H1 (cell line): ENCODE results near the gene FOXO1. TPM values are rescaled to one million over a fixed set of nuclear protein-coding genes. Genes with fewer than 3 reads are reported as not detected.

ENCODE experiments used
- CTCF ChIA-PET: fragments of 300-600 bp; sonication (Branson Sonifier 250); formaldehyde crosslinking; loops from one replicate; lab custom pipeline; 2021; ENCODE audit not compliant: partially characterized antibody; lab: Charles Lee
- POLR2A ChIA-PET: fragments of 300-600 bp; sonication (Branson Sonifier 250); formaldehyde crosslinking; loops from one replicate; lab custom pipeline; 2021; ENCODE audit warnings: inconsistent platforms; ENCODE audit not compliant: partially characterized antibody; lab: Charles Lee
- DNase-seq, 2 experiments: peaks; one replicate each; pipeline versions ENCODE4 v3.0.0 to v3.0.0-alpha.2; 2010 to 2022; ENCODE audit warnings: low spot score in 2 of 2, low read depth in 1 of 2, mixed read lengths in 1 of 2
- FAIRE-seq: peaks from 2 replicates; lab custom pipeline; 2011; peaks lifted over from hg19 to GRCh38; lab: Jason Lieb, UNC
- H2AFZ ChIP-seq: 2 replicates; pipeline ENCODE4 v1.8.1; 2012; ENCODE audit warnings: low read length, inconsistent platforms
- H2AK5ac ChIP-seq: 2 replicates; pipeline ENCODE4 v1.6.1; 2013; ENCODE audit warnings: low read depth, low read length
- H2BK120ac ChIP-seq: replicated peaks from 2 replicates; pipeline ENCODE3; 2013; ENCODE audit warnings: low read depth, low read length, inconsistent platforms
- H2BK12ac ChIP-seq: 2 replicates; pipeline ENCODE4 v1.6.1; 2013; ENCODE audit warnings: low read depth, low read length
- H2BK15ac ChIP-seq: 2 replicates; pipeline ENCODE4 v1.6.1; 2013; ENCODE audit warnings: low read length
- H2BK20ac ChIP-seq: 2 replicates; pipeline ENCODE4 v1.6.1; 2013; ENCODE audit warnings: low read length
- H2BK5ac ChIP-seq: 2 replicates; pipeline ENCODE4 v1.6.1; 2013; ENCODE audit warnings: low read depth, low read length
- H3K14ac ChIP-seq: 2 replicates; pipeline ENCODE4 v1.6.1; 2013; ENCODE audit warnings: inconsistent platforms; ENCODE audit not compliant: insufficient read length
- H3K18ac ChIP-seq: 2 replicates; pipeline ENCODE4 v1.6.1; 2013; ENCODE audit warnings: low read length; ENCODE audit errors: extremely low read depth
- H3K23ac ChIP-seq: 2 replicates; pipeline ENCODE4 v1.6.1; 2013; ENCODE audit warnings: inconsistent platforms; ENCODE audit not compliant: insufficient read length
- H3K23me2 ChIP-seq: 2 replicates; pipeline ENCODE4 v1.6.1; 2013; ENCODE audit warnings: low read depth, low read length
- H3K27ac ChIP-seq: 2 replicates; pipeline ENCODE4 v1.6.1; 2011; ENCODE audit warnings: low read depth, low read length, inconsistent platforms
- H3K27me3 ChIP-seq, 4 experiments: replicated peaks in 1 of 4; 1 replicate in 1 of 4; 2 replicates in 3 of 4; pipeline versions ENCODE4 v1.6.1 to v1.8.1; 2011 to 2013; ENCODE audit warnings: low read length in 3 of 4, mild to moderate bottlenecking in 3 of 4, inconsistent platforms in 2 of 4, mixed read lengths in 2 of 4, moderate library complexity in 1 of 4; ENCODE audit not compliant: control insufficient read depth in 3 of 4, insufficient read depth in 3 of 4; ENCODE audit errors: extremely low read depth in 1 of 4
- H3K36me3 ChIP-seq, 4 experiments: 2 replicates each; pipeline versions ENCODE4 v1.6.1 to v1.8.1; 2011 to 2013; ENCODE audit warnings: mild to moderate bottlenecking in 4 of 4, low read length in 3 of 4, moderate library complexity in 2 of 4, control low read depth in 1 of 4, inconsistent platforms in 1 of 4; ENCODE audit not compliant: insufficient read depth in 4 of 4, control insufficient read depth in 2 of 4
- H3K4ac ChIP-seq: replicated peaks from 2 replicates; pipeline ENCODE3; 2013; ENCODE audit warnings: low read length, low read depth, mixed read lengths, inconsistent platforms; ENCODE audit not compliant: insufficient read length
- H3K4me1 ChIP-seq, 4 experiments: replicated peaks in 1 of 4; 1 replicate in 1 of 4; 2 replicates in 3 of 4; pipeline versions ENCODE4 v1.6.1 to v1.8.1; 2011 to 2013; ENCODE audit warnings: low read length in 3 of 4, inconsistent platforms in 2 of 4, mixed read lengths in 1 of 4; ENCODE audit not compliant: insufficient read depth in 4 of 4, control insufficient read depth in 3 of 4
- H3K4me2 ChIP-seq, 2 experiments: 2 replicates each; pipeline versions ENCODE4 v1.6.1 to v1.8.1; 2011 to 2013; ENCODE audit warnings: low read depth in 2 of 2, low read length in 2 of 2, control low read depth in 1 of 2, inconsistent platforms in 1 of 2, mild to moderate bottlenecking in 1 of 2; ENCODE audit not compliant: insufficient read depth in 1 of 2
- H3K4me3 ChIP-seq, 4 experiments: fragments of 200-600, 300-600 bp in 1 of 4; sonication (generic), shearing (Covaris generic), sonication (Bioruptor Twin) in 1 of 4; 2 replicates each; pipeline versions ENCODE4 v1.5.1 to v1.8.1; 2011 to 2016; ENCODE audit warnings: low read length in 4 of 4, low read depth in 3 of 4, control low read depth in 2 of 4, inconsistent platforms in 2 of 4, mild to moderate bottlenecking in 2 of 4, mixed read lengths in 1 of 4, moderate library complexity in 1 of 4; ENCODE audit not compliant: insufficient read depth in 2 of 4; ENCODE audit errors: extremely low read depth in 1 of 4
- H3K56ac ChIP-seq: replicated peaks from 2 replicates; pipeline ENCODE3; 2013; ENCODE audit warnings: low read depth, mild to moderate bottlenecking, mixed read lengths, low read length, inconsistent platforms; ENCODE audit not compliant: insufficient read length
- H3K79me1 ChIP-seq: 2 replicates; pipeline ENCODE4 v1.6.1; 2013; ENCODE audit warnings: low read depth, low read length, control low read depth
- H3K79me2 ChIP-seq, 2 experiments: 2 replicates each; pipeline versions ENCODE4 v1.6.1 to v1.8.1; 2012 to 2013; ENCODE audit warnings: low read length in 2 of 2, mild to moderate bottlenecking in 2 of 2, inconsistent platforms in 1 of 2; ENCODE audit not compliant: insufficient read depth in 2 of 2, control insufficient read depth in 1 of 2
- H3K9ac ChIP-seq, 4 experiments: replicated peaks in 1 of 4; 1 replicate in 1 of 4; 2 replicates in 3 of 4; pipeline versions ENCODE4 v1.6.1 to v1.8.1; 2011 to 2013; ENCODE audit warnings: low read depth in 3 of 4, low read length in 3 of 4, control low read depth in 2 of 4, mild to moderate bottlenecking in 2 of 4, moderate library complexity in 2 of 4, inconsistent platforms in 1 of 4; ENCODE audit errors: extremely low read depth in 1 of 4
- H3K9me3 ChIP-seq, 2 experiments: 2 replicates each; pipeline versions ENCODE4 v1.6.1 to v1.8.1; 2012 to 2013; ENCODE audit warnings: mild to moderate bottlenecking in 2 of 2, moderate library complexity in 2 of 2, control low read depth in 1 of 2, inconsistent platforms in 1 of 2, low read depth in 1 of 2, low read length in 1 of 2, mixed read lengths in 1 of 2; ENCODE audit not compliant: insufficient read depth in 2 of 2
- H4K20me1 ChIP-seq, 2 experiments: replicated peaks in 1 of 2; 2 replicates each; pipeline versions ENCODE3 to v1.8.1; 2011 to 2013; ENCODE audit warnings: inconsistent platforms in 2 of 2, low read length in 2 of 2, mild to moderate bottlenecking in 1 of 2; ENCODE audit not compliant: insufficient read depth in 2 of 2, control insufficient read depth in 1 of 2
- H4K5ac ChIP-seq: 2 replicates; pipeline ENCODE4 v1.6.1; 2013; ENCODE audit warnings: low read length, low read depth, mixed read lengths, inconsistent platforms; ENCODE audit not compliant: insufficient read length
- H4K8ac ChIP-seq: 2 replicates; pipeline ENCODE4 v1.8.0; 2013; ENCODE audit warnings: mild to moderate bottlenecking, moderate library complexity, low read length, inconsistent platforms; ENCODE audit not compliant: insufficient read depth; ENCODE audit errors: extremely low read depth
- H4K91ac ChIP-seq: replicated peaks from 2 replicates; pipeline ENCODE3; 2013; ENCODE audit warnings: low read length, mixed read lengths, inconsistent platforms; ENCODE audit not compliant: insufficient read length
- ASH2L ChIP-seq: fragments of 200-600, 300-600 bp; sonication (generic); IDR thresholded peaks from one replicate; pipeline ENCODE4 v1.7.1; 2017; ENCODE audit warnings: low read length
- CBX8 ChIP-seq: fragments of 300-800, 300-1000 bp; sonication (generic); IDR thresholded peaks from 2 replicates; pipeline ENCODE4 v1.7.1; 2016; ENCODE audit warnings: low read depth, low read length, borderline replicate concordance
- EGR1 ChIP-seq: IDR thresholded peaks from 2 replicates; pipeline ENCODE4 v1.6.1; 2011; ENCODE audit warnings: low read depth, low read length, borderline replicate concordance
- HDAC6 ChIP-seq: IDR thresholded peaks from one replicate; pipeline ENCODE4 v1.7.1; 2012; ENCODE audit warnings: low read depth, mild to moderate bottlenecking, inconsistent platforms, low read length, moderate library complexity
- JUN ChIP-seq: IDR thresholded peaks from 2 replicates; pipeline ENCODE4 v1.6.1; 2011; ENCODE audit warnings: low read depth, mild to moderate bottlenecking, improper control_type of control experiment, low read length
- KDM4A ChIP-seq: IDR thresholded peaks from one replicate; pipeline ENCODE4 v1.7.1; 2012; ENCODE audit warnings: low read depth, mild to moderate bottlenecking, moderate library complexity, low read length, inconsistent platforms; ENCODE audit not compliant: severe bottlenecking
- MAFK ChIP-seq: IDR thresholded peaks from 2 replicates; pipeline ENCODE4 v1.6.1; 2012; ENCODE audit warnings: low read depth, mild to moderate bottlenecking, improper control_type of control experiment, low read length
- MAX ChIP-seq: IDR thresholded peaks from 2 replicates; pipeline ENCODE4 v1.6.1; 2012; ENCODE audit warnings: inconsistent platforms
- POU5F1 ChIP-seq: IDR thresholded peaks from 2 replicates; pipeline ENCODE4 v1.6.1; 2011; ENCODE audit warnings: low read depth, mild to moderate bottlenecking, low read length, moderate library complexity
- RXRA ChIP-seq: IDR thresholded peaks from 2 replicates; pipeline ENCODE4 v1.6.1; 2011; ENCODE audit warnings: low read depth, mild to moderate bottlenecking, low read length, moderate library complexity; ENCODE audit not compliant: insufficient read depth
- SIRT6 ChIP-seq: IDR thresholded peaks from one replicate; pipeline ENCODE4 v1.7.1; 2012; ENCODE audit warnings: low read length, inconsistent platforms
- SP1 ChIP-seq: IDR thresholded peaks from 2 replicates; pipeline ENCODE4 v1.6.1; 2011; ENCODE audit warnings: low read depth, low read length
- SP2 ChIP-seq: IDR thresholded peaks from 2 replicates; pipeline ENCODE4 v1.6.1; 2012; ENCODE audit warnings: mild to moderate bottlenecking, low read length, inconsistent platforms
- SRF ChIP-seq: IDR thresholded peaks from 2 replicates; pipeline ENCODE4 v1.6.1; 2011; ENCODE audit warnings: mild to moderate bottlenecking, low read depth, low read length, moderate library complexity
- WGBS, 2 experiments: shearing (Covaris generic) in 1 of 2; methylation state at CpG; one replicate each; pipeline versions ENCODE4 v1.1.6 to v1.1.7; 2013 to 2015; ENCODE audit warnings: low lambda C conversion rate in 2 of 2, mixed read lengths in 2 of 2, inconsistent platforms in 1 of 2, low coverage in 1 of 2, missing lambda C conversion rate in 1 of 2; ENCODE audit not compliant: insufficient replicate concordance in 2 of 2, insufficient coverage in 1 of 2, insufficient read length in 1 of 2; ENCODE audit errors: extremely low coverage in 1 of 2, missing lambda C conversion rate in 1 of 2; 5-methylcytosine and 5-hydroxymethylcytosine counted together
- polyA plus RNA-seq, 7 experiments: library from polyadenylated mRNA; depleted of rRNA in 3 of 7; stranded (reverse) in 5 of 7; unstranded in 2 of 7; fragments of >200 nt in 5 of 7; fragments of 200-250 nt in 2 of 7; gene quantifications; 1 replicate in 5 of 7; 2 replicates in 1 of 7; 4 replicates in 1 of 7; pipeline versions ENCODE4 v1.2.1 to v1.2.3, GENCODE V29; 2011 to 2013; ENCODE audit warnings: missing spikeins in 2 of 7, mixed read lengths in 2 of 7
- total RNA-seq: library from RNA; stranded (reverse); fragmentation: NEBNext Ultra II Directional; extraction: Animal tissue kit (Norgen Biotek cat#: 25700); gene quantifications from 2 replicates; pipeline ENCODE4 v1.2.1, GENCODE V29; 2021

FOXO1 gene
- total and polyA plus RNA-seq, 2 of the 8 experiments (the other 6 are each of a cell fraction or from before 2014, with no cell fraction given), result 35.3 to 56.9 TPM

- Histone ChIP-seq H2AFZ (no peak overlapping the region), H3K4ac (no peak overlapping the region), H2BK5ac (no peak overlapping the region), H3K79me1 (no peaks in the 10 kb centered on the region), H3K27me3 (no peaks in the 10 kb centered on the region), H3K4me2 (no peak overlapping the region), H4K20me1 (no peaks in the 10 kb centered on the region), H3K18ac (no peak overlapping the region), H3K4me1 (no peaks in the 10 kb centered on the region; a peak in 1 of 7 replicates), H3K27ac (no peak overlapping the region), H3K9me3 (no peaks in the 10 kb centered on the region), H3K36me3 (no peaks in the 10 kb centered on the region), H3K14ac (no peak overlapping the region), H4K8ac (no peak overlapping the region), H2BK12ac (no peak overlapping the region), H3K79me2 (no peaks in the 10 kb centered on the region), H3K56ac (no peak overlapping the region), H3K4me3 (no peak overlapping the region), H2BK15ac (no peak overlapping the region), H2BK20ac (no peak overlapping the region), H4K5ac (no peak overlapping the region), H3K9ac (no peak overlapping the region), H3K23ac (no peak overlapping the region), H4K91ac (no peak overlapping the region), H3K23me2 (peaks cover 2% of the 10 kb centered on the region), H2BK120ac (no peak overlapping the region), H2AK5ac (no peak overlapping the region)
- ChIA-PET CTCF (interaction anchor here (0.7 to 1.3 kb wide), 3 partner anchors 19 to 50 kb away, joined by 3 read pairs; no protein-coding TSS in a partner anchor), POLR2A (no interaction called here)
- FAIRE-seq, result no peak
- no peak for DNase-seq
- WGBS, 2 experiments, result 92% methylated on average over 11 of the region's 11 CpGs; no CpG with 5 or more reads in 1 of the 2 experiments
- TF ChIP-seq POU5F1, result no peak
- no peak for TF ChIP-seq JUN
- no peak for TF ChIP-seq SRF
- TF ChIP-seq MAFK, result no peak
- no peak for TF ChIP-seq MAX
- no peak for TF ChIP-seq SP2
- no peak for TF ChIP-seq EGR1
- TF ChIP-seq KDM4A, result no peak
- TF ChIP-seq RXRA, result no peak
- TF ChIP-seq ASH2L, result no peak
- no peak for TF ChIP-seq CBX8
- TF ChIP-seq SP1, result no peak
- no peak for TF ChIP-seq HDAC6
- TF ChIP-seq SIRT6, result no peak
Measured at GRCh38 chr13:40506592-40507446, 159.6 kb downstream of the FOXO1 start.
